ENCODE results near the gene IGSF9B.
A peak's percentile ranks its signal among the peaks of the same experiment; 100 is the strongest.

Gene IGSF9B

DNA sequence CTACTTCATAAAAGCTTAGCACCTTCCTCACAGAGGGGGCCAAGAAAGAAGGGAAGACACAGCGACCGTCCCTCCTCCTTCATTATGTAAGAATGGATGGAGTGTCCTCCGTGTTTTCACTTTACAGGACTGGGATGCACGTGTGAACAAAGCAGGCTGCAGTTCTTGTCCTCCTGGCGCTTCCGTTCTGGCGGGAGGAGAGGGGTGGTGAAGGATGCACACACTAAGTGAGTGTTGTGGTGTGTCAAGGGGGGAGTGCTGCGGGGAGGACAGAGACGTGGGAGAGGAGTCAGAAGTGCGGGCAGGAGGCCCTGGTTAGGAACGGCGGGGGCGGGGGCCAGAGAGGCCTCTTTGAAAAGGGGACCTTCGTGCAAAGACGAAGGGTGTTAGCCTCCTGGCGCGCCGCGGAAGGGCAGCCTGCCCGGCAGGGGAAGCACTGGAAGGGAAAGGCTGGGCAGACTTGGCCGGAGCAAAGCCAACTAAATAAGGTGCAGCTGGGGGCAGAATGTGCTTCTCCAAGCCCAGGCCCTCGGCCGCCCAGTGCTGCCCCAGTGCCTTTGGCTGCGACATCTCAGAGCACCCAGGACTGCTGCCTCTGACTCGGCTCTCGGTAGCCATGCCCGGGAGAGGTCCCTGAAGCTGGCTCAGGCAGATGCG is 27.0 kb upstream of the IGSF9B start:
- no peak for DNase-seq (ENCODE audit: low read depth in 2 of 2)

DNA sequence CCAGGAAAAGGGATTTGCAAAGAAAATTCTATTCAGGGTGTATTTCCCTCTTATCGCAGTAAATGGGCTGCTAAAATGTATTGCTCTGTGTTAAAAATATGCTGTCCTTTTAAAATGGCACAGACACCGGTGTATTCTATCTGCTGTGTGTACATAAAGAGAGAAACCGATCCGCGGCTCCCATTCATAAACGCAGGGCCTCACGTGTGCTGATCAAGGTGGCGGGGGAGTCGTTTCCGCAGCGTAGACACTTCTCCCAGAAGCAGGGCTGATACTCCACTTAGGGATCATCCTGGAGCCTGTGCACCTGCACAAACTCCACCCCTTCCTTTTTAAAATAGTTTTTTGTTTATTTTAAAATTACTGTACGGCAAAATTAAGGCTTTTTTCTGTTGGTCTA is 26.1 kb upstream of the IGSF9B start:
- no peak for DNase-seq (ENCODE audit: low read depth in 2 of 2)

DNA sequence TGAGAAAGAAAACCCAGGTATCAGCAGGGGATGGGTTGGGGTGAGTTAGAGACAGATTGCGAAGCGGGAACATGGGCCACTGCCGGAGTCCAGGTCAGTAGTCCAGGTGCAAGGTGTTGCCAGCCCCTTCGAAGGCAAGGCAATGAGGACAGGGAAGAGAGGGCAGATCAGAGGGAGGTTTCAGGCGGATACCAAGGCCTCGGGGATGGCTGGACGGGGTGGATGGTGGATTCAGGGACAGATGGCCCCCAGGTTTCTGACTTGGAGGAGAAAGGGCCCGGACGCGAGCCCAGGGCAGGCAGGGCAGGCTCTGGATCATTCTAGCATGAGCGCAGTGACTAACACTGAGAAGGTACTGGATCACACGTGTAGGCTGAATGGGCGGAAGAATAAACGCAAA is 25.4 kb upstream of the IGSF9B start:
- no peak for DNase-seq (ENCODE audit: low read depth in 2 of 2)

DNA sequence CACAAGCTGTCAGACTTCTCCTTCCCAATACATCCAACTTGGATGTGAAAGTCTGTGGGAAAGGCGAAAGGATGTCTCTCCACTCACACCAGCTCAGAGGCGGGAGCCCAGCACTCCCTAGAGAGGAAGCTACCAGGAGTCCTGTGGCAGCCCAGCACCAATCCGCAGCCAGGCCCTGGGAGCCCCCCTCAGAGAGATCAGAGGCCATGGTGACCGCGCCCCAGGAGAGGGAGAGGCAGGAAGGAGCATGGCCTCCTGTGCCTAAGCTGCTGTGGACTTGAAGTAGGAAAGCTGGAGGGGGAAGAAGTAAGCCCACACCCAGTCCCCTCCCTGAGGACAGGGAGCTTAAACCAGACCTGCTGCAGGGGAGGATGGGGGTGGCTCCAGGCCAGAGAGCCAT is 24.4 kb upstream of the IGSF9B start:
- no peak for DNase-seq (ENCODE audit: low read depth in 2 of 2)

DNA sequence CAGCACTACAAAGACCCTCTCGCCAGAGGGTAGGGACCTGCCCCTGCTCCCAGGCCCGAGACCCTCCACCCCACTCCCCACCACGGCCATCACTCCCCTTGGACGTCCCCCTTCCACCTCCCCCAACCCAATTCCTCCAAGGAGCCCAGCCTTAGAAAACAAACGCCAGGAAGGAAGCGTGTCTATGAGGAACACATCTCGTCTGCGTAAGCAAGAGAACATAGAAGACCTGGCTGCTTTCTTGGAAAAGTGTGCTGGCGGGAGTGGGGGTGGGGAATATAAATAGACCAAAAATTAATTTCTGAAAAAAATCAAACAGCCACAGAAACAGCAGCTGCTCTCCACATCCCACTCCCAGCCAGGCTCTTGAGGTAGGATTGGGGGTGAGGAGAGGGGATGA is 23.9 kb upstream of the IGSF9B start:
- no peak for DNase-seq (ENCODE audit: low read depth in 2 of 2)

DNA sequence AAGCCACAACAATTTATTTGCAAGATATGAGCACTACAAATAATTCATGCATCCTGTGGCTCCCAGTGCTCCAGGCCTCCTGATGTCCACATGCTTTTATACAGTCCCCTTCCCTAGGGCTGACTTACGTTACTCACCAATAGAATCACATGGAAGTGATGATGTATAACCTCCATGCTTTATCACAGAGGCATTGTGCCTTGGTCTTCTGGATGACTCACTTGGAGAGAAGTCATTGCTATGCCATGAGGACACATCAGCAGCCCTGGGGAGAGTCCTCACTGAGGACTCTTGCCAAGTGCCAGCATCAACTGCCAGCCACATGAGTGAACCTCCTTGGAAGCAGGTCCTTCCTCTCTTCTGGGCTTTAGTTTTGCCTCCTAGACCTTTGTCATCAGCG is 22.0 kb upstream of the IGSF9B start:
- DNase-seq (ENCODE audit: low read depth in 2 of 2): no peak

DNA sequence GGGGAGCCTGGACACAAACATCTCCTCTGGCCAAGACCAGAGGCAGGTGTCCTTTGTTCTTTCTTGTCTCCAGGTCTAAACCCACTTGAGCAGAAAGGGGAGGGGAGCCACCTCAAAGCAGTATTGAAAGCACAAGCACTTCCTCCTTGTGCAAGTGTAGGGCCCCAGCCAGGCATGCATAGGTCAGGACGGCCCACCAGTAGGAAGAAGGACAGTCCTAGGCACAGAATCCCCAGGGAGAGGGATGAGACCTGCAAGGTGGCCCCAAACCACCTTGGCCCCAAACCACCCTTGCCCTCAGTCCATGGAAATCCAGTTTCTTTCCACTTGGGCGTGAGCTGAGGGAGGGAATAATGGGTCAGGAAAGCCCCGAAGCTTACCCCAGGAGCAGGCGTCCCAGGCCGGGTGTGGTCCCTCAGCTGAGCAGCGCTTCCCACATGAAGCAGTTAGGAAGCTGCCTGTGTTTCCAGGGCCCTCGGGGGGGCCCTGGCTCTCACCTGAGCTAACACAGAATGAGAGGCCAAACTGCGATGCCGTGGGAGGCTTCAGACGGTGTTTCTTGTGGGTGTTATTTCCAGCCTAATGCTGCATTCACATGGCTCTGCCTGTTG is 20.4 kb upstream of the IGSF9B start:
- no peak for DNase-seq (ENCODE audit: low read depth in 2 of 2)

DNA sequence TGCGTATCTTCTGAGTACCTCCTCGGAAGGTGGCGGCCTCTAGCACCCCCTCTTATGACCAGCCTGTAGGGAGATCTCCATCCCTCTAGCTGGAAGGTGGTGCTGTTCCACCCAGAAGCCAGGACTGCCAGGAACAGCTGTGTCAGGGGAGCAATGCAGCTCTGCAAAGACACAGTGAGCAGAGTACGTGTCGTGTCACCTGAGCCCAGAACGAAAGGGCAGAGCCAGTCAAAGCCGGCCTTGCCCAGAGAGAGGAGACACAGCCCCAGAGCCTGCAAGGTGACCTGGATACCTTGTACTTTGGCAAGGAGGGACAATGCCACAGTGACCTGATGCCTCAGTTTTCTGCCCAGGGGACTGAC is 18.7 kb upstream of the IGSF9B start:
- DNase-seq (ENCODE audit: low read depth in 2 of 2): no peak

DNA sequence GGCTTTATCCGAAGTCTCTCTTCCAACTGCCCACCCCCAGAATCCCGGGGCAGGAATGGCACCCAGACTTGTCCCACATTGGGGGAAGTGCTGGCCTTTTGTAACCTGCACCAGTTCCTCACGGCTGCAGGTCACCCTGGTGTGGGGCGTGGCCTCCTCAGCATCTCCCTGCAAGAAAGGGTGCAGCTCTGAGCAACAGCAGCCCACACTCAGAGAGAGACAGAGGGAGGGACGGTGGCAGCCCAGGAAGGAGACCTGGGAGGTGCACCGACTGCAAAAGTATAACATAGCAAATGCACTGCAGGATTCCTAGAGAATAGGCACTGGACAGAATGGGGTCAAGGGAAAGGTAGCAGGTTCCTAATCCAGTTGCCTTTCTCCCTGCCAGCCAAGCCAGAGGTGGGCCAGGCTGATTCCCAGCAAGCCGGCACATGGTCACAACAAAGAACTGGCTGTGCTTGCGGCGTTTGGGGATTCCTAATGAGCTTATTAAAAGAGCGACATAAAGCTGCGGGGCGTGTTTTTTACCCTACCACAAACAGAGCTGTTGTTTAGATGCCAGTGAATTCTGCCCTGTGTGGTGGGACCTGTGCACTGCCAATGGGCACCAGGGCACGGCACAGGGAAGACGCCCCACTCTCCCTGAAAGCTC is 18.2 kb upstream of the IGSF9B start:
- no peak for DNase-seq (ENCODE audit: low read depth in 2 of 2)

DNA sequence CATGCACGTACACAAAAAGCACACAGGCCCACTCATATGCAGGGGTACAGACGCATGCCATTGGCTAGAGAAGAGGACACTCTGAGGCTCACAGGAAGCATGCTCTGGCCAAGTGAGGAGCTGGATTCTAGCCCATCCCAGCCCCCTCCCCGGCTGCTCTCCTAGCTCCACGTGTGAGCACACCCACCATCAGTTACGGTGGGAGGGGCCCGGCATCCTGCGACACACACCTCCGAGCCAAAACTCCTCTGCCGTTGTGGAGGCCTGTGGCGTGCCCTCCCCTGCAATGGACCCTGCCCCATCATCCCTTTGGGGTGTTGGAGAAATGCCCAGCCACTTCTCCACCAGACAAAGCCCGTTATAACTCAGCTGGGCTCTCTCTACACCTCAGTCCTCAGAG is 15.1 kb upstream of the IGSF9B start:
- DNase-seq (ENCODE audit: low read depth in 2 of 2): no peak

DNA sequence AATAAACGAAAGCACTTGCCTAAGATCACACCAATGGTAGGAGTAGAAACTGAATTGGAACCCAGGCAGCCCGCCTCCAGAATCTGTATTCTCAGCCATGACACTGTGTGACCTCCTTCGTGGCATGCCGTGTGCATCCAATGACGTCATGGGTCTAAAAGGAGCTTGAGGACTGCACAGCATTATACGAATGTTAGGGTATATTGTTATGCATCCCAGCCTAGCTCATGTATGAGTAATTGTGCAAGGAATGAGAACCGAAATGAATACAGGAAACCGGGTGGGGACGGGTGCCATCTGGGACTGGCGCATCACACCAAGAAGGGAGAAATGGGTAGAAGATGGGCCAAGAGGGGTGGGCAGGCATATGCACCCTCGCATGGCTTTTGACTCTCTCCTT is 12.3 kb upstream of the IGSF9B start:
- DNase-seq (ENCODE audit: low read depth in 2 of 2): no peak

DNA sequence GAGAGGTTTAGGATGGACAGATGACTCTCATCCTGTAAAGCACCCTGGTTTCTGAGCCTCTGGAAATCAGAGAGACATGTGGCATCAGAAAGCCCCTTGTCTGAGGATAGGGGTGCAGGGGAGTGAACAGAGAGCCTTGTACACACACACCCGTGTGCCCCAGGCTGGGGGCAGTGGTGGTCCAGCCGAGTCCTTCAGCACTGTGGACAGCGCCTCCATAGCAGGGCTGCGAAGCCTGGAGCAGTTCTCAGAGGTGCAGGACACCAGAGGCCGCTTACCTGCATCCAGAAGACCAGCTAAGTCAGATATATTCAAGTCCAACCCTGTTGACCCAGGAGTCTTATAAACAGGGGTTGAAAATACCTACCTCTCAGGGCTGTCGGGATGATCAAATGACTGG is 11.5 kb upstream of the IGSF9B start:
- DNase-seq (ENCODE audit: low read depth in 2 of 2): no peak

DNA sequence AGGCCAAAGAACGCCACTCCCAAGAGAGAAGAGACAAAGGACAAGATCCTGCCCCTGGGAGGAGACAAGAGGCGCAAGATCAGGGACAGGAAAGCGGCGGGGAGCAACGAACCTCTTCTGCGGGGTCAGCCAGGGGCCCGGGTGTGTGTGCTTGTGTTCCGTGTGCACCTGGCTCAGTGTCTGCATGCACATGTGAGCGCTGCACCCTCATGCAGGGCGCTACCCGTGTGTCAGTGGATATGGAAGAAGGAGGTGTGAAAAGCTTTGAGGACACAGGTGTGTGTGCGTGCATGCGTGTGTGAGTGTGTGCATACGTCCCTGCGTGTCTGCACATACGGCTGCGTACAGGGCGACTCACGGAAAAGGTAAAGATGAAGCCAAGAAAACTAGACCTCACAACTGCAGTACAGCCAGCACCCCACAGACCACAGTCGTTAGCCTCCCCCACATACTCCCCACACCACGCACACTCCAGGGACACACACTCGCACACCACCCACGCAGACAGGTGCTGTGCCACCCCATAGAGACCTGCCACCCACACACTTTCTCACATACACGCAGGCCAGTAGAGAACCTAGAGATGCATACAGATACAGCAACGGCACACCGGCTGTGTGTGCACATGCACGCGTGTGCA is 11.0 kb upstream of the IGSF9B start:
- DNase-seq (ENCODE audit: low read depth in 2 of 2): no peak

DNA sequence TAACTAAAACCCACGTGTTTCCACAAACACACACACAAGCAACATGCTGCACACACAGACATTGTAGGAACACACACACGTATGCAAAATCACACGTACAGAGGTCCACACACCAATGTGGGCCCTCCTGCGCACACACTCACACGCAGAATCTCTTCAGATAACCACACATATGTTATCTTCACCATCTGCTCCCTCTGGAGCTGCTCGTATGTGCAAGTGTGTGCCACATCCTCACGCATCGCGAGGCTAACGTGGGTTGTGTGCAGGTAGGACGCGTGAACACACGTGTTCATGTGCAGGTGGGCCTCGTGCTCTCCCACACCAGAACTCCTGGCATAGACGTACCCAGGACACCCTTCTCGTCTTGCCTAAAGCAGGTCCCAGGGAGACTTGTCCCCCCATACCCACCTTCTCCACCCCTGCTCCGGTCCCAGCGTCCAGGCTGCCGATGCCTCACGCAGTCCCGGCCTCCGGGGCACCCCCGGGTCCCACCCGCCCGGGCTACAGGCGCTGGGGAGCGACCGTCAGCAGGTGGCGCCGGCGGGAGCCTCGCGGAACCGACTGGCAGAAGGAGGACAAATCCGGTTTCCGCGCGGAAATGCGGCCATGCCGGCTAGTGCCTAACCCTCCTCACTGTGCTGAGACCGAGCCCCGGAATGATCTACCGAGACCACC is 10.3 kb upstream of the IGSF9B start:
- peak; percentile 46 to 53 for DNase-seq (ENCODE audit: low read depth in 2 of 2)

DNA sequence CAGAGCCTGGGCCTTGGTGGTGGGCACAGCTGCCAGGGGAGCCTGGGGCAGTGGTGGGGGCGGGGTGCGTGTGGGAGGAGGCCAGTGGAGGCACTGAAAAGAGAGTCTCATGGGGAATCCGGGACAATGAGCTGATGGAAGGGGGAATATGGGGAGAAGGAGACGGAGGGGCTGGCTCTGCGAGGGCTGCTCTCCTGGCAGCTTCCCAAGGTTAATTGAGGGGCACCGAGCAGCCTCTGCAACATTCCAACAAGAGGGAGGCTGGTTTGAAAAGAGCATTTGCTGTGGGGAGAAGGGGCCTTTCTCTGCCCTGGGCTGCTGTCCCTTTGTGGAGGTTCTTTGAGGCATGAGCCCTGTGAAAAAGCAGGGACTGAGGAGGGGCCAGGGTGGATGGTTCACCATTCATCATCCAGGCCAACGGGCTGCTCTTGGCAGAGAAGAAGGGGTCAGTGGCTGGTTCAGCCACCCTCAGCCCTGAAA is 9.4 kb upstream of the IGSF9B start:
- no peak for DNase-seq (ENCODE audit: low read depth in 2 of 2)

DNA sequence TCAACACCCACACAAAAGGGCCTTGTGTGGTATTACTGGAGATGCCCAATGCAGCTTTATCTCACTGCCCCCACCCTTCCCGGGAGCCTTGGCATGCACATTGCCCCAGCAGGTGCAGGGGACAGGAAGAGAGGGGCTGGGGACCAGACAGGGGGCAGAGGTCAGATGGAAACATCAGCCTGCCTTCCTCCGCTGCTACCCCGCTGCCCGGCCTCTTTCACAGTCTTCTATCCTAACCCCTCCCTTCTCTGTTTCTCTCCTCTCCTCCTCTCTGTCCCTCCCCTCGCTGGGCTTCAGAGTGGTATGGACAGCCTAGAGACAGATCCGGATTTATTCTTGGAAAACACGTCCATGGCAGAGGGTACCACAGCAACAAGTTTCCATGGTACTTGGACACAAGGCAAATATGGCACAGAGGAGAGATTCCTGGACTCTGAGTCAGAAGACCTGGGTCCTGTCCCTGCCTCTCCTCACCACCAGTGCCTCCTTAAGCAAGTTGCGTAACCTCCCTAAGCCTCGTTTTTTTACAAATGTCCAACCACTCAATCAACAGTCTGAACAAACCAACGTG is 8.3 kb upstream of the IGSF9B start:
- no peak for DNase-seq (ENCODE audit: low read depth in 2 of 2)

DNA sequence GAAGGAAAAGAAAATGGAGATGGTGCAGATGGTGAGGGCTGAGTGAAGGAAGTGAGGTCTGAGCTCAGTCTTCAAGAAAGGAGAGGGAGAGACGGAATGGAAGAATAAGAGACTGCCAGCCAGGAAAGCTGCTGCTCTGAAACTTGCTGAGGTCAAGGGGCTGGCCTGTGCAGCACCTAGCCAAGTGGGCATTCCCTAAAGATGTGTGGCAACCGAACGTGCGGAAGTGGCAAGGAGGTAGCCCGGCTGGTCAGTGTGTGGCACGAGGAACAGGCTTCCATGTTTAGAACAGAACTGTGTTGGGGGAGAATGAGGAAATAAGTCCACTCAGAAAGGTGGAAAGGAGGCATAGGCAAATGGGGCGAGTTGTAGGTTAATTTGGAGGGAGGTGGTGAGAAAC is 7.6 kb upstream of the IGSF9B start:
- no peak for DNase-seq (ENCODE audit: low read depth in 2 of 2)

DNA sequence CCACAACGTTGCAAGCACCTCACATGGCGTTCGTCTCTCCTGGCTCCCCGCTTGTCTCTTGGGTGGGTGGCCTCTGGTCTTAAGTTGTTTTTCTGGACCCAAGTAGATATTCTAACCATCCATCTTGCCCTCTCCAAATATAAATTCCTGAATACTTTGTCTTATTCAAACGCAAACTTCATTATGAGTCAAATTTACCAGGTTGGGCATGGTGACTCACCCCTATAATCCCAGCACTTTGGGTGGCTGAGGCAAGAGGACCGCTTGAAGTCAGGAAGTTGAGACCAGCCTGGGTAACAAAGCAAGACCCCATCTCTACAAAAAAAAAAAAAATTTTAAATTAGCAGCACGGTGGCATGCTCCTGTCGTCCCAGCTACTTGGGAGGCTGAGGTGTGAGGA is 5.1 kb upstream of the IGSF9B start:
- no peak for DNase-seq (ENCODE audit: low read depth in 2 of 2)

DNA sequence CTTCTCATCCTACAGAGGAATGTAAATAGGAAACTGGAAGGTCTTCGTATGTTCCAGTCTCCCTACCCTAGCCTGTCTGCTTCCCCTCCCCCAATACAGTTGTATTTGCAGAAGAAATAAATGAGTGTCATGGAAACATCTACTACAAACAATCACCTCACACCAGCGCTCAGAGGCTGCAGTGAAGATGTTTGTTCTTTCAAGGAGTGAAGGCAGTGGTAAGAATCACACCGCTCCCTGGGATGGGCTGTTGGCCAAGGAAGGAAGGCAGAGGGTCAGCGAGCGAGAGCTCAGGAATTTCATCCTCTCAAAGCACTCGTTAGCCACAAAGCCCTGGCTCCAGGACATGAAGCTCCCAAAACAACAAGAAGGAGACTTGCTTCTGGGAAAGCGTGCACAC is 1.1 kb upstream of the IGSF9B start:
- no peak for DNase-seq (ENCODE audit: low read depth in 2 of 2)

DNA sequence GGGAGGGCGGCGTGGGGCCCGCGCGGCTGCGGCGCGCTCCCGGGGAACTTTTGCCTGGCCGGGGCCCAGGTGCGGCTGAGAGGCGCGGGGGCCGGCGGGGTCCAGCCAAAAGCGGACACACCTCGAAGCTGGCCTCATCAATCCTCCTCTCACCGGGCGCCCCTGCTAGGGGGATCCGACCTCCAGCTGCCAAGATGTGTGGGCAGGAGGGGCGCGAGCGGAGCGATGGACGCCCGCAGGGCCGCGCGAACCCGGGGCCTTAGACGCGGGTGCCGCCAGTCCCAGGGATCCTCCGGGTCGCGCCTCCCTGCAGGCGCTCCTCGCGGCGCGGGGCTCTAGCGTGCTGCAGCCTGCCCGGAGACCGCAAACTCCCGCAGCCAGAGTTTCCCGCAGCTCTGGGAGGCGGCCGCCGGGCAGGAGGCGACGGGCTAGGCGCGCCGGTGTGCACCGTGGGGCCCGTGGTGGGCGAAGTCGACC is 785 bp downstream of the IGSF9B start:
- DNase-seq (ENCODE audit: low read depth in 2 of 2): no peak

DNA sequence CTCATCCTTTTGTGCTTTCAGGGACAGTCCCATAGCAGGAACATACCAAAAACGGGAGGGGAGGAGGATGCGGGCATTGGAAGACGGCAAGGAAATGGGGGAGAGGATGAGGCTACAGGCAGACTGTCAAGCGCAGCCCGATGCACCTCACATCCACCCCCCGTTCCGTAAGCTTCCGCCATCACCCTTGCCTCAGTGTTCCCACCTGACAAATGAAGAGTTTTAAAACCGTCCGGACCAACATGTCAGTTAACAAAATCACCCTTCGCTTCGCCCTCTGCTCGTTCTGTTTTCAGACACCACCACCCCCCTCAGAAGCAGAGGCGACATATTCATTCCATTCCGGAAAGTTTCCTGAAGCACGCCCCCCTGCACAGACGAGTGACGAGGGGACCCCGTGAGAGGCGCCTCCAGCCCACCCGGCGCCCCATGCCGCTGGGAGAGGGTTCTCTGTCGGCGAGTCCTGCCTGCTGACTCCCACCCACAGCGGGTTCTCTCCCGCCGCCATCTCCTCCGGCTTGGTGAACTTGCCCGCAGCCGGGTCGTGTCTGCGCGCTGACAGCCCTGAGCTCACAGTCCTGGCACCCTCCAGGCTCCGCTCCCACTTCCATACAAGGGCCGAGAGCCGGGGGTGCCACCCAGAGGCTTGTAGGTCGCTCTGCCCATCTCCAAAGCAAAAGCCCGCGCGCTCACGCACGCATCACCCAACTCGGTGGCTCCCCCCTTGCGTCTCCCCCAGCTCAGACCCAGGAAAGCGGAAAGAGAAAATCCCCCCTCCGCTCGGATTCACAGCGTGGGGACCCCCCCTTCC is 1.5 kb downstream of the IGSF9B start:
- DNase-seq (ENCODE audit: low read depth in 2 of 2): peak in 1 of 2 donors; percentile 24
